ENCODE results near the gene INPP4B.

Gene INPP4B

DNA sequence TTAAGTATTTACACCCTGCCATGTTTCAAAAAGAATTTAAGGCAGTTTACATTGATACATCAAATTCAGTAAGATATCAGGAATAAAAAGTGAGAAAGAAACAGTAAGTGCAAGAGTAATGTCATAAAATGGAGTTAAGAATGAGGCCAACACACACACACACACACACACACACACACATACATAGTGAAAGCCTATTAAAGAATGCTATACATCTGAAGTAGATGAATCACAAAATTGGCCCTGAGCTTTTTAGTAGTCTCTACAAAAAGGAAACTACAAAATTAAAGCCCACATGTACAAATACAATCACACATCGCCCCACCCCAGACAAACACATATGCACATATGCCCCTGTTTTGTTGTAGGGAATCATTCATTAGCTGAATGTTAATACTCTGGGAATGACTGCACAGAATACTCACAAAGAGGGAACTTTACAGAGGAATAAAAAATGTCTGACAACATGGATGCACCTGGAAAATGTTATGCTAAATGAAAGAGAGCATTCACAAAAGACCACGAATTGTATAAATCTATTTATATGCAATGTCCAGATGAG is 780.9 kb downstream of the INPP4B start:
- H2AFZ ChIP-seq (ENCODE audit: low read length): no peak overlapping the region
- H3K79me1 ChIP-seq (ENCODE audit: low read depth, low read length): no peaks in the 10 kb centered on the region
- no peak overlapping the region for H2BK15ac ChIP-seq (ENCODE audit: low read length)
- no peaks in the 10 kb centered on the region for H3K27me3 ChIP-seq (ENCODE audit: control insufficient read depth in 3 of 3, insufficient read depth in 3 of 3, low read depth in 1 of 3, low read length in 3 of 3)
- no peak overlapping the region for H2AK5ac ChIP-seq (ENCODE audit: low read depth, low read length)
- H4K8ac ChIP-seq (ENCODE audit: low read depth, low read length): no peak overlapping the region
- H4K91ac ChIP-seq (ENCODE audit: low read depth, low read length, poor library complexity): no peak overlapping the region
- no peak overlapping the region for H2BK12ac ChIP-seq (ENCODE audit: low read length)
- H2BK120ac ChIP-seq (ENCODE audit: low read depth, low read length): no peak overlapping the region
- no peak overlapping the region for H3K4me2 ChIP-seq (ENCODE audit: insufficient read depth, low read length, poor library complexity, severe bottlenecking)
- H3K23ac ChIP-seq (ENCODE audit: low read depth, low read length, poor library complexity): no peak overlapping the region
- H3K4ac ChIP-seq (ENCODE audit: low read length): no peak overlapping the region
- no peaks in the 10 kb centered on the region for H3K4me1 ChIP-seq (ENCODE audit: control insufficient read depth in 2 of 2, insufficient read depth in 1 of 2, low read depth in 1 of 2, low read length in 2 of 2)
- H3K4me3 ChIP-seq (ENCODE audit: low read length in 2 of 2): no peak overlapping the region
- H3K27ac ChIP-seq (replicated peaks; ENCODE audit: low read length): no peak overlapping the region
- no peak overlapping the region for H3K18ac ChIP-seq (ENCODE audit: low read length)
- H2BK5ac ChIP-seq (ENCODE audit: low read length): no peak overlapping the region
- H3K36me3 ChIP-seq (replicated peaks in 1 of 2; ENCODE audit: control insufficient read depth in 2 of 2, insufficient read depth in 2 of 2, low read length in 2 of 2): no peaks in the 10 kb centered on the region
- peaks cover 2 to 3% of the 10 kb centered on the region in 2 donors for H3K9me3 ChIP-seq (replicated peaks in 1 of 2; ENCODE audit: control insufficient read depth in 2 of 2, insufficient read depth in 1 of 2, low read depth in 1 of 2, low read length in 2 of 2)
- no peak overlapping the region for H3K14ac ChIP-seq (ENCODE audit: low read length)
- WGBS, 2 donors (ENCODE audit: extremely low coverage in 2 of 2, insufficient read length in 2 of 2, insufficient replicate concordance in 1 of 2): no CpG with 5 or more reads among the region's 2 CpGs
- H3K9ac ChIP-seq (ENCODE audit: low read depth, low read length, poor library complexity): no peak overlapping the region
- DNase-seq (ENCODE audit: low spot score): no peak

DNA sequence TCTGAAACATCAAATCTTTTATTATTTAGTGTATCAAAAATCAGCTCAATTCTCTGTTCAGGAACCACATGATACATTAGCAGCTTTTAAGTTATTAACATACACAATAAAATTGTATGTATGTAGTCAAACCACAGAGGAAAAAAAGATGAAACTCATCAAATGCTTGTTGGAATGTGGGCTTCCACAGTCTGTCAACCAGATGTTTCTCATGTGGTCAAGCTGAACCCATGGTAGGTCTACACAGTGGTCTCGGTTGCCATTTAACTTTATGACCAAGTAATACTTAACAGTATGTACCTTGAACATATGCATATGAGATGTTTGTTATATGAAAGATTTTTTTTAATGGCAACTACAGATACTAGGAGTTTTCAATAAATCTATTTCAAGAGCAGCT is 781.9 kb downstream of the INPP4B start:
- no peaks in the 10 kb centered on the region for H3K27me3 ChIP-seq (ENCODE audit: control insufficient read depth in 3 of 3, insufficient read depth in 3 of 3, low read depth in 1 of 3, low read length in 3 of 3)
- H3K4me3 ChIP-seq (ENCODE audit: low read length in 2 of 2): no peak overlapping the region
- no peak overlapping the region for H2AFZ ChIP-seq (ENCODE audit: low read length)
- H3K4me2 ChIP-seq (ENCODE audit: insufficient read depth, low read length, poor library complexity, severe bottlenecking): no peak overlapping the region
- H2BK12ac ChIP-seq (ENCODE audit: low read length): no peak overlapping the region
- WGBS, 2 donors (ENCODE audit: extremely low coverage in 2 of 2, insufficient read length in 2 of 2, insufficient replicate concordance in 1 of 2): no CpG with 5 or more reads among the region's 1 CpG
- no peak overlapping the region for H2AK5ac ChIP-seq (ENCODE audit: low read depth, low read length)
- no peak overlapping the region for H2BK15ac ChIP-seq (ENCODE audit: low read length)
- no peak overlapping the region for H3K23ac ChIP-seq (ENCODE audit: low read depth, low read length, poor library complexity)
- no peak overlapping the region for H2BK120ac ChIP-seq (ENCODE audit: low read depth, low read length)
- no peaks in the 10 kb centered on the region for H3K79me1 ChIP-seq (ENCODE audit: low read depth, low read length)
- no peak overlapping the region for H3K14ac ChIP-seq (ENCODE audit: low read length)
- H2BK5ac ChIP-seq (ENCODE audit: low read length): no peak overlapping the region
- H3K9ac ChIP-seq (ENCODE audit: low read depth, low read length, poor library complexity): no peak overlapping the region
- no peak overlapping the region for H3K4ac ChIP-seq (ENCODE audit: low read length)
- H3K18ac ChIP-seq (ENCODE audit: low read length): no peak overlapping the region
- peaks cover 2 to 3% of the 10 kb centered on the region in 2 donors for H3K9me3 ChIP-seq (replicated peaks in 1 of 2; ENCODE audit: control insufficient read depth in 2 of 2, insufficient read depth in 1 of 2, low read depth in 1 of 2, low read length in 2 of 2)
- H3K4me1 ChIP-seq (ENCODE audit: control insufficient read depth in 2 of 2, insufficient read depth in 1 of 2, low read depth in 1 of 2, low read length in 2 of 2): no peaks in the 10 kb centered on the region
- DNase-seq (ENCODE audit: low spot score): no peak
- H3K27ac ChIP-seq (replicated peaks; ENCODE audit: low read length): no peak overlapping the region
- no peaks in the 10 kb centered on the region for H3K36me3 ChIP-seq (replicated peaks in 1 of 2; ENCODE audit: control insufficient read depth in 2 of 2, insufficient read depth in 2 of 2, low read length in 2 of 2)
- H4K8ac ChIP-seq (ENCODE audit: low read depth, low read length): no peak overlapping the region
- H4K91ac ChIP-seq (ENCODE audit: low read depth, low read length, poor library complexity): no peak overlapping the region

DNA sequence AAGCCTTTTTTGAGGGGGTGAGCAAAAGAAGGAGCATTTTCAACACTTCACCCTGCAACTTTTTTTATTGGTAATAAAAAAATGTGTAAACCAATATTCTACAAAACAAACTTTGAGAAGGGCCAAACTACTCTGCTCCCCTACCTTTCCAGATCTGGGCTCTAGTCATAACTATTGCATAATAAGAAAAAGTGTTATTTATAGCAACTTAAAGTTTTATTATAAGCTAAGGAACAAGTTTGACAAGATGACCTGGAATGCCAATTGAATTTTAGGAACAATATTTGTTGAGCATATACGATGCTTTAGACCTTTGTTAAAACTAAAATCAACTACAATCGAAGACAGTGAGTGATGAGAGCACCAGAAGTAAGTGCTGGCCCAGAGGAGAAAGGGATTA is 800.1 kb downstream of the INPP4B start:
- Histone ChIP-seq H3K23ac (ENCODE audit: low read depth, low read length, poor library complexity) (no peak overlapping the region), H2AK5ac (ENCODE audit: low read depth, low read length) (no peak overlapping the region)
- no CpG with 5 or more reads among the region's 2 CpGs for WGBS, 2 donors (ENCODE audit: extremely low coverage in 2 of 2, insufficient read length in 2 of 2, insufficient replicate concordance in 1 of 2)

DNA sequence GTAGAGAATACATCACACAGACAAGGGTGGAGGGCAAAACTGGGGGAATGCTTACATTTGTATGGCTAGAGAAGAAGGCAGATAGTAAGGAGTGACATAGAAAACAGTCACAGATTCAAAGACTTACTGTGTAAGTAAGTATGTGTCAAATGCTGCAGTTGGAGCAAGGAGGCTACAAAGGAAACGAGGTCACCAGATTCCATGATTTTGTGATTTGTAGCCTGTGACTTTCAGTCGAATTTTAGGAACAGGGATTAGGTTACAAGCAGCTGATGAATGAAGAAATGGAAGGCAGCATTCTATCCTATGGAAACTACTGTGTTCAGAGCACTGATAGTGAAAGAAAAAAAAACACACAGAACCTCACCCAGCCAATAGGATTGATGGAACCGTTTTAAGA is 801.8 kb downstream of the INPP4B start:
- no peak overlapping the region for H3K9ac ChIP-seq (ENCODE audit: low read depth, low read length, poor library complexity)
- H3K27ac ChIP-seq (replicated peaks; ENCODE audit: low read length): no peak overlapping the region
- no peaks in the 10 kb centered on the region for H3K36me3 ChIP-seq (replicated peaks in 1 of 2; ENCODE audit: control insufficient read depth in 2 of 2, insufficient read depth in 2 of 2, low read length in 2 of 2)
- H2BK120ac ChIP-seq (ENCODE audit: low read depth, low read length): no peak overlapping the region
- H3K9me3 ChIP-seq (replicated peaks in 1 of 2; ENCODE audit: control insufficient read depth in 2 of 2, insufficient read depth in 1 of 2, low read depth in 1 of 2, low read length in 2 of 2): no peaks in the 10 kb centered on the region
- no peak overlapping the region for H3K4me2 ChIP-seq (ENCODE audit: insufficient read depth, low read length, poor library complexity, severe bottlenecking)
- no peak overlapping the region for H3K4ac ChIP-seq (ENCODE audit: low read length)
- no peaks in the 10 kb centered on the region for H3K27me3 ChIP-seq (ENCODE audit: control insufficient read depth in 3 of 3, insufficient read depth in 3 of 3, low read depth in 1 of 3, low read length in 3 of 3)
- H3K4me3 ChIP-seq (ENCODE audit: low read length in 2 of 2): no peak overlapping the region
- H4K8ac ChIP-seq (ENCODE audit: low read depth, low read length): no peak overlapping the region
- H3K79me1 ChIP-seq (ENCODE audit: low read depth, low read length): no peaks in the 10 kb centered on the region
- no peak overlapping the region for H2AFZ ChIP-seq (ENCODE audit: low read length)
- H2BK15ac ChIP-seq (ENCODE audit: low read length): no peak overlapping the region
- H3K14ac ChIP-seq (ENCODE audit: low read length): no peak overlapping the region
- H2BK12ac ChIP-seq (ENCODE audit: low read length): no peak overlapping the region
- H3K18ac ChIP-seq (ENCODE audit: low read length): no peak overlapping the region
- H2AK5ac ChIP-seq (ENCODE audit: low read depth, low read length): no peak overlapping the region
- H3K4me1 ChIP-seq (ENCODE audit: control insufficient read depth in 2 of 2, insufficient read depth in 1 of 2, low read depth in 1 of 2, low read length in 2 of 2): no peaks in the 10 kb centered on the region
- H2BK5ac ChIP-seq (ENCODE audit: low read length): no peak overlapping the region
- H4K91ac ChIP-seq (ENCODE audit: low read depth, low read length, poor library complexity): no peak overlapping the region
- no peak overlapping the region for H3K23ac ChIP-seq (ENCODE audit: low read depth, low read length, poor library complexity)
- DNase-seq (ENCODE audit: low spot score): no peak
- no CpG with 5 or more reads among the region's 3 CpGs for WGBS, 2 donors (ENCODE audit: extremely low coverage in 2 of 2, insufficient read length in 2 of 2, insufficient replicate concordance in 1 of 2)

More for the DNA sequence above, 800.1 kb downstream of the INPP4B start:
- Histone ChIP-seq H2BK15ac (ENCODE audit: low read length) (no peak overlapping the region), H2BK12ac (ENCODE audit: low read length) (no peak overlapping the region), H3K4ac (ENCODE audit: low read length) (no peak overlapping the region), H3K27me3 (ENCODE audit: control insufficient read depth in 3 of 3, insufficient read depth in 3 of 3, low read depth in 1 of 3, low read length in 3 of 3) (no peaks in the 10 kb centered on the region), H4K91ac (ENCODE audit: low read depth, low read length, poor library complexity) (no peak overlapping the region), H2BK5ac (ENCODE audit: low read length) (no peak overlapping the region), H3K27ac (replicated peaks; ENCODE audit: low read length) (no peak overlapping the region), H2BK120ac (ENCODE audit: low read depth, low read length) (no peak overlapping the region), H4K8ac (ENCODE audit: low read depth, low read length) (no peak overlapping the region), H3K4me2 (ENCODE audit: insufficient read depth, low read length, poor library complexity, severe bottlenecking) (no peak overlapping the region), H3K4me1 (ENCODE audit: control insufficient read depth in 2 of 2, insufficient read depth in 1 of 2, low read depth in 1 of 2, low read length in 2 of 2) (no peaks in the 10 kb centered on the region), H2AFZ (ENCODE audit: low read length) (no peak overlapping the region), H3K36me3 (replicated peaks in 1 of 2; ENCODE audit: control insufficient read depth in 2 of 2, insufficient read depth in 2 of 2, low read length in 2 of 2) (no peaks in the 10 kb centered on the region), H3K9ac (ENCODE audit: low read depth, low read length, poor library complexity) (no peak overlapping the region), H3K79me1 (ENCODE audit: low read depth, low read length) (no peaks in the 10 kb centered on the region), H3K9me3 (replicated peaks in 1 of 2; ENCODE audit: control insufficient read depth in 2 of 2, insufficient read depth in 1 of 2, low read depth in 1 of 2, low read length in 2 of 2) (no peaks in the 10 kb centered on the region), H3K4me3 (ENCODE audit: low read length in 2 of 2) (no peak overlapping the region), H3K14ac (ENCODE audit: low read length) (no peak overlapping the region), H3K18ac (ENCODE audit: low read length) (no peak overlapping the region)
- no peak for DNase-seq (ENCODE audit: low spot score)
